ENCODE results near the gene TRIM29. TPM values are rescaled to one million over a fixed set of nuclear protein-coding genes. Genes with fewer than 3 reads are reported as not detected.

The TRIM29 gene
- total and polyA plus RNA-seq, 2 of the 4 experiments (the other 2 are of a cell fraction): not detected

DNA sequence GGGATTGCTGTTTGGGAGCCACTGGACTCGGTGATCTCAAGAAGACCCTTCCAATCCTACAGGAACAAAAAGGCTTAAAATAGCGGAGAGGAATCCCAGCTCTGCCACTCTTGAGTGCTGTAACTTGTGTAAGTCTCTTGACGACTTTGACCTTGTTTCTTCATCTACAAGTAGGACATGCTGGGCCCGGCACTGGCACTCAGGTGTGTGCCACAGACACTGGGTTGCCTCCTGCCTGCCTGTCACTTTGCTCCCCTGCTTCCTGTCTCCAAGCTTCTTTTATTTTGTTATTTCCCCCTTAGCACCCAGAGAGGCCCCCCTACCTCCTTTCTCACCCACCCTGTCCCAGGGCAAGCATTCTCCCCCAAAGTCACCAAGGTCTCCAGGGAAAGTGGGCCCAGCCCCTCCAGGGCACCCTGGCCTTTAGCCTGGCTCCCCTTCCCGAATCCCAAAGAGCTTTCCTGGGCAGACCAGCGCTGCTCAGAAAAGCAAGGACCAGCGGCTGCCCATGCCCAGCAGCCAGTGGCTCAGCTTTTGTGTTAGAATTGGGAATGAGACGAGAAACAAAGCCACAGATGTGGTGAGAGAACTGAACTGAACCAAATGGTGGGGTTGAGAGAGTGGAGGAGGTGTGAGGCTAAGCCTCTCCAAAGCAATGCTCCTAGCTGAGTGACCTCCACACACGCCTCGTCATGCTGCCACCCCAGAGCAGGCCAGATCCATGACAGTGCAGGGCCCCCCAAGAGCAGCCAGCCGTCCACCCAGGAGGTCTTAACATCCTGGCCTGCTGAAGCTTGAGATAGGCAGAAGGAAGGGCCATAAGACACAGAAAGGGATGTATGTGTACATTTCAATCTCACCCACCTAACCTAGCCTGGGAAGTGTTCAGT lies 4.5 kb downstream of the TRIM29 start:
- ChIA-PET POLR2A (ENCODE audit: unreplicated experiment) (no interaction called here), CTCF (no interaction called here)
- peaks cover 57% of the 10 kb centered on the region for H3K27me3 ChIP-seq (ENCODE audit: control insufficient read depth, insufficient read depth, low read length)
- H3K23ac ChIP-seq (ENCODE audit: low read depth, low read length): no peak overlapping the region
- no peak overlapping the region for H2AFZ ChIP-seq (replicated peaks; ENCODE audit: low read length, poor library complexity)
- no peaks in the 10 kb centered on the region for H4K20me1 ChIP-seq (ENCODE audit: insufficient read depth, low read length)
- BruUV-seq (replicated peaks): no TSS peak
- no peak overlapping the region for H2BK120ac ChIP-seq (ENCODE audit: low read depth, low read length)
- no peaks in the 10 kb centered on the region for H3K9me3 ChIP-seq (ENCODE audit: control insufficient read depth, insufficient read depth, low read length)
- H2AK9ac ChIP-seq (replicated peaks; ENCODE audit: low read depth, low read length, poor library complexity): no peak overlapping the region
- TF ChIP-seq, protein P1, sequence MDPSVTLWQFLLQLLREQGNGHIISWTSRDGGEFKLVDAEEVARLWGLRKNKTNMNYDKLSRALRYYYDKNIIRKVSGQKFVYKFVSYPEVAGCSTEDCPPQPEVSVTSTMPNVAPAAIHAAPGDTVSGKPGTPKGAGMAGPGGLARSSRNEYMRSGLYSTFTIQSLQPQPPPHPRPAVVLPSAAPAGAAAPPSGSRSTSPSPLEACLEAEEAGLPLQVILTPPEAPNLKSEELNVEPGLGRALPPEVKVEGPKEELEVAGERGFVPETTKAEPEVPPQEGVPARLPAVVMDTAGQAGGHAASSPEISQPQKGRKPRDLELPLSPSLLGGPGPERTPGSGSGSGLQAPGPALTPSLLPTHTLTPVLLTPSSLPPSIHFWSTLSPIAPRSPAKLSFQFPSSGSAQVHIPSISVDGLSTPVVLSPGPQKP (IDR thresholded peaks at IDR 0.05; ENCODE audit: borderline replicate concordance, low read depth, low read length): no peak
- no peak for TF ChIP-seq FOS (IDR thresholded peaks at IDR 0.05; ENCODE audit: low read depth, low read length)
- no peak for TF ChIP-seq CEBPB (IDR thresholded peaks at IDR 0.05; ENCODE audit: low read depth, low read length)
- no peaks in the 10 kb centered on the region for H3K79me1 ChIP-seq (ENCODE audit: low read depth in 1 of 2, low read length in 2 of 2)
- no peak overlapping the region for H3K56ac ChIP-seq (ENCODE audit: extremely low read depth, insufficient read depth, low read length)
- H3K9me1 ChIP-seq (ENCODE audit: insufficient read depth, low read length): no peaks in the 10 kb centered on the region
- no peak overlapping the region for H2BK15ac ChIP-seq (ENCODE audit: low read depth, low read length)
- dilution Hi-C loops (cut with HindIII; ENCODE audit: low sequenced_read_pairs, unreplicated experiment) (no loop called here), in situ Hi-C loops (cut with MboI; ENCODE audit: low sequenced_read_pairs) (no loop called here), intact Hi-C loops (cut with micrococcal nuclease) (no loop called here)
- no peak overlapping the region for H3K27ac ChIP-seq (ENCODE audit: insufficient read depth, low read length)
- no peak overlapping the region for H3K18ac ChIP-seq (ENCODE audit: low read depth, low read length)
- H3K9ac ChIP-seq (ENCODE audit: low read depth, low read length): no peak overlapping the region
- H2BK20ac ChIP-seq (ENCODE audit: low read depth, low read length): no peak overlapping the region
- H3K4me2 ChIP-seq (ENCODE audit: low read depth, low read length): no peak overlapping the region
- DNase-seq (no peak), ATAC-seq (ENCODE audit: low read depth) (no peak)
- no peak overlapping the region for H4K5ac ChIP-seq (ENCODE audit: low read depth, low read length)
- no peak overlapping the region for H3K14ac ChIP-seq (replicated peaks; ENCODE audit: low read depth, low read length)
- no peaks in the 10 kb centered on the region for H3K36me3 ChIP-seq (ENCODE audit: control insufficient read depth, insufficient read depth, low read length)
- H4K91ac ChIP-seq (ENCODE audit: insufficient read depth, low read depth, low read length): no peak overlapping the region
- no peak overlapping the region for H4K8ac ChIP-seq (ENCODE audit: low read depth in 2 of 2, low read length in 2 of 2)
- H3K4ac ChIP-seq (ENCODE audit: low read depth, low read length): no peak overlapping the region
- no peak overlapping the region for H2AK5ac ChIP-seq (ENCODE audit: low read depth, low read length)
- no peaks in the 10 kb centered on the region for H3K4me1 ChIP-seq (ENCODE audit: control insufficient read depth, insufficient read depth, low read length)
- H3K4me3 ChIP-seq (ENCODE audit: insufficient read depth, low read depth, low read length): no peak overlapping the region
- WGBS, 2 experiments (ENCODE audit: extremely low coverage in 2 of 2, insufficient read length in 1 of 2): 44% methylated on average over 3 of the region's 11 CpGs; no CpG with 5 or more reads in 1 of the 2 experiments
- H2BK5ac ChIP-seq (ENCODE audit: low read depth, low read length, poor library complexity, severe bottlenecking): no peak overlapping the region

Data from IMR-90 (cell line).